KOPT-K1 (cell line): ENCODE data around the gene PDYN.

Experiments
- H3K27ac ChIP-seq: fragments of 200-600 bp; sonication (generic); 2 replicates; pipeline ENCODE4 v1.5.1; 2016; ENCODE audit warnings: antibody characterized with exemption, mild to moderate bottlenecking, low read depth, low read length; ENCODE audit not compliant: poor library complexity, severe bottlenecking
- H3K36me3 ChIP-seq: fragments of 200-600 bp; sonication (generic); 2 replicates; pipeline ENCODE4 v1.5.1; 2017; ENCODE audit warnings: antibody characterized with exemption, mild to moderate bottlenecking, low read length, moderate library complexity; ENCODE audit not compliant: insufficient read depth
- H3K9me3 ChIP-seq: fragments of 200-600 bp; sonication (generic); 2 replicates; pipeline ENCODE4 v1.5.1; 2017; ENCODE audit warnings: antibody characterized with exemption, low read length, mild to moderate bottlenecking; ENCODE audit not compliant: insufficient read depth, poor library complexity, severe bottlenecking

The PDYN gene

GRCh38 chr20:1938464-1939269 is 55.2 kb downstream of the PDYN start:
- no peaks in the 10 kb centered on the region for H3K9me3 ChIP-seq
- H3K27ac ChIP-seq: no peak overlapping the region
- H3K36me3 ChIP-seq: no peaks in the 10 kb centered on the region

DNA sequence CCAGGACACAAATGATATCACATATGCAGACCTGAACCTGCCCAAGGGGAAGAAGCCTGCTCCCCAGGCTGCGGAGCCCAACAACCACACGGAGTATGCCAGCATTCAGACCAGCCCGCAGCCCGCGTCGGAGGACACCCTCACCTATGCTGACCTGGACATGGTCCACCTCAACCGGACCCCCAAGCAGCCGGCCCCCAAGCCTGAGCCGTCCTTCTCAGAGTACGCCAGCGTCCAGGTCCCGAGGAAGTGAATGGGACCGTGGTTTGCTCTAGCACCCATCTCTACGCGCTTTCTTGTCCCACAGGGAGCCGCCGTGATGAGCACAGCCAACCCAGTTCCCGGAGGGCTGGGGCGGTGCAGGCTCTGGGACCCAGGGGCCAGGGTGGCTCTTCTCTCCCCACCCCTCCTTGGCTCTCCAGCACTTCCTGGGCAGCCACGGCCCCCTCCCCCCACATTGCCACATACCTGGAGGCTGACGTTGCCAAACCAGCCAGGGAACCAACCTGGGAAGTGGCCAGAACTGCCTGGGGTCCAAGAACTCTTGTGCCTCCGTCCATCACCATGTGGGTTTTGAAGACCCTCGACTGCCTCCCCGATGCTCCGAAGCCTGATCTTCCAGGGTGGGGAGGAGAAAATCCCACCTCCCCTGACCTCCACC is 56.4 kb downstream of the PDYN start:
- Histone ChIP-seq H3K9me3 (no peaks in the 10 kb centered on the region), H3K36me3 (no peaks in the 10 kb centered on the region), H3K27ac (no peak overlapping the region)

DNA sequence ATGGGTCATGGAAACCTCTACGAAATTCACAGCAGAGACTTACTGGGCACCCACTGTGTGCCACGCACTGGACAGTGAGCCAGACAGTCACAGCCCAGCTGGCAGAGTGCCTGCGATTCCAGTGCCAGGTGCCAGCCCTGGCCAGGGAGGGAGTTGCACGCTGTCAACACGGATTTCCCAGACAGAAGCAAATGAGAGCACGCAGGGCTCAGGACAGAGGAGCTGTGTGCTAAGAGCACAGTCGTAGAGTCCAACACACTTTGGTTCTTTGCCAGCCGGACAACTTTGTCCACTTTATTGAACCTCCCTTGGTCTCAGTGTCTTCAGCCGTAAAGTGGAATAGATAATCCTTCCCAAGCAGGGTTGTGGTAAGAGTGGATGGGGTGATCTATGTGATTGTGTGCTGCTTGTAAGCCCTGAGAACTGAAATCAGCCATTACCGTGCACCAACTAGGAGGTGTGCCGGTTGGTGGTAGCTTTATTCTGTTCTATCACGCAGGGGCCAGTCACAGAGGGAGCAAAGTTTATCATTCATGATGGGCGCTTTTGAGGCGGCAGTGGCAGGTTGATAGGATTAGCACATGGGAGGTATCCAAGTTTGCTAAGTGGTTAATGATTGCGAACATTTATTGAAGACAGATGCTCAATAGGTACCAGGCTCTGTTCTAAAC is 58.0 kb downstream of the PDYN start:
- Histone ChIP-seq H3K36me3 (no peaks in the 10 kb centered on the region), H3K9me3 (no peaks in the 10 kb centered on the region), H3K27ac (no peak overlapping the region)

GRCh38 chr20:1934721-1935573 is 58.9 kb downstream of the PDYN start:
- Histone ChIP-seq H3K36me3 (no peaks in the 10 kb centered on the region), H3K27ac (no peak overlapping the region), H3K9me3 (no peaks in the 10 kb centered on the region)

DNA sequence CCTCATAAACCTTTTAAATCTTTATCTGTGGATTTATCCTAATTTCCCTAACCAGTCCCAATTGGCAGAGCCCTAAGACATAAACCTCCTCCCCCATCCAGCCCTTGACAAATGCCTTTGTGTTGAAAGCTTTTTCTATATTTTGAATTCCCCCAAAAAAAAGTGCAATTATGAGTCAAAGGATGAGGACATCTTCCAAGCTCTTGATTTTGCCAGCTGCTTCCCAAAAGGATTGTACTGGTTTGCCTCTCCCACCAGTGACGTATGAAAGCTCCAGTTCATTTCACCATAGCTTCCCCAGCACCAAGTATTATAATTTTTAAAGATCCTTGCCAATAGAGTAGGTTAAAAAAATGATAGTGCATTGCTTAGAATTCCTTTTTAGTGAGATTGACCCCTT is 59.7 kb downstream of the PDYN start:
- H3K27ac ChIP-seq: no peak overlapping the region
- H3K9me3 ChIP-seq: no peaks in the 10 kb centered on the region
- H3K36me3 ChIP-seq: no peaks in the 10 kb centered on the region

DNA sequence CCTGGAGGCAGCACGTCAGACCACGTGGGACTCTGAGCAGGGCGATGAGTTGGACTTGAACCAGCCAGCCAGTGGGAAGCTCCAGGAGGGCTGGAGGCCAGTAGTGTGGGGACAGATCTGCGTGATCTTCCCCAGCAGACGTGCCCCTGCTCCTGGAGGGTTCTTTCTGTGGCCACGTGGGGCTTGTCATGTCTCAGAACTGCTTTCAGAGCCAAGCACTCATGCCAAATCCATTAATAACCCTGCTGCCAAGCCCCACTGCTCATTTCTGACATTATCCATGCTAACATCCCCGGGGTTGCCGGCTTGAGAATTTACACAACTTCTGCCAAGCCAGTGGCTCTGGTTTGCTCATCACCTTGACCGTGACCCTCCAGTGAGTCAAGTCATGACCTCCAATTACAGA is 60.4 kb downstream of the PDYN start:
- Histone ChIP-seq H3K36me3 (no peaks in the 10 kb centered on the region), H3K9me3 (no peaks in the 10 kb centered on the region), H3K27ac (no peak overlapping the region)

DNA sequence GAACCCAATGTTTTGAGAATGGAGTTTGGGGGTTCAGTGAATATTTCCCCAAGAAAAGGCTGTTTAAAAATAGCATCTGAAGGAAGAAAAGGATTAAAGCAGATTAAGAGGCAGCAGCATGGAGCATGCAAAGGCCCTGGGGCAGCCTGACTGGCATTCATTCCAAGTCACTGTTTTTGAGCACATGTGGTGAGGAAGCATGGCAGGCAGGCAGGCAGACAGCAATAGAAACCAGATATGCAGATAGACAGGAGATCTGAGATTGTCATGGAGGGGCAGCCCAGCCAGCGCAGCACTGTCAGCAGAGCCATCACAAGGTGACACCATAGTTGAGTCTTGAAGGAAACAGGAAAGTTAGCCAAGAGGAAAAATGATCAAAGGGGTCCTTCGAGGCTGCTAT is 60.9 kb downstream of the PDYN start:
- Histone ChIP-seq H3K27ac (no peak overlapping the region), H3K36me3 (no peaks in the 10 kb centered on the region), H3K9me3 (no peaks in the 10 kb centered on the region)

GRCh38 chr20:1931830-1932229 is 62.0 kb downstream of the PDYN start:
- Histone ChIP-seq H3K27ac (no peak overlapping the region), H3K9me3 (no peaks in the 10 kb centered on the region), H3K36me3 (no peaks in the 10 kb centered on the region)

DNA sequence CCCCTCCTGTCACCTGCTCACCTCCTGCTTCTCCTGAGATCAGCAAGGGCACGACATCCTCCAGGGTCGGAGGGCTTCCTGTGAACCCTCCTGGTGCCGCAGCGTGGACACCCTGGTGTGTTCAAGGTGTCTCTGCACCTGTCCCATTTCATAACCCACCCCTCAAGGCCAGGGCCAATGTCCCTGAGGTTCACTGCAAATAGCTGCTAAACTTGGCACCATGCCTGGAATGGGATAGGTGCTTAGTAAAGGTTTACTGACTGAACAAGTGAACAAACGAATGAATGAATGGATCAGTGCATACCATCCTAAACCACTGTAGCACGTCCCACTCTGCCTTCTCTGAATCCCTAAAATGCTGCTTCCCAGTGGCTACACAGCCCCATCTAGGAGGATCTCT is 63.7 kb downstream of the PDYN start:
- Histone ChIP-seq H3K9me3 (no peaks in the 10 kb centered on the region), H3K27ac (no peak overlapping the region), H3K36me3 (no peaks in the 10 kb centered on the region)

- Histone ChIP-seq H3K27ac (no peak overlapping the region), H3K9me3 (no peaks in the 10 kb centered on the region), H3K36me3 (no peaks in the 10 kb centered on the region)
These were observed 64.4 kb downstream of the PDYN start for GRCh38 chr20:1929460-1929859.

GRCh38 chr20:1928782-1929181 is 65.1 kb downstream of the PDYN start:
- H3K36me3 ChIP-seq: no peaks in the 10 kb centered on the region
- no peaks in the 10 kb centered on the region for H3K9me3 ChIP-seq
- no peak overlapping the region for H3K27ac ChIP-seq
